ENCODE results near the gene SPATA21. TPM values are rescaled to one million over a fixed set of nuclear protein-coding genes. Genes with fewer than 3 reads are reported as not detected.

Gene SPATA21
- total RNA-seq, 1 donor from 2014 or later: not detected

DNA sequence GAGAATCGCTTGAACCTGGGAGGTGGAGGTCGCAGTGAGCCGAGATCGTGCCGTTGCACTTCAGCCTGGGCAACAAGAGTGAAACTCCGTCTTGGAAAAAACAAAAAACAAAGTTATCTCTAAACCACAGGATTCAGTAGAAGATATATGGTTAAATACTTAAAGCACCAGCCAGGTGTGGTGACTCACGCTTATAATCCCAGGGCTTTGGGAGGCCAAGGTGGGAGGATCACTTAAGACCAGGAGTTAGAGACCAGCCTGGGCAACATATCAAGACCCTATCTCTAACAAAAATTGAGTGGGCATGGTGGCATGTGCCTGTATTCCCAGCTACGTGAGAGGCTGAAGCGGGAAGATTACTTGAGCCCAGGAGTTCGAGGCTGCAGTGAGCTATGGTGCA, 8.9 kb upstream of the SPATA21 start:
- H3K27me3 Mint-ChIP-seq (ENCODE audit: low read depth): no peaks in the 10 kb centered on the region
- H3K4me3 Mint-ChIP-seq: no peak overlapping the region
- no peaks in the 10 kb centered on the region for H3K9me3 Mint-ChIP-seq
- TF ChIP-seq, protein P1, sequence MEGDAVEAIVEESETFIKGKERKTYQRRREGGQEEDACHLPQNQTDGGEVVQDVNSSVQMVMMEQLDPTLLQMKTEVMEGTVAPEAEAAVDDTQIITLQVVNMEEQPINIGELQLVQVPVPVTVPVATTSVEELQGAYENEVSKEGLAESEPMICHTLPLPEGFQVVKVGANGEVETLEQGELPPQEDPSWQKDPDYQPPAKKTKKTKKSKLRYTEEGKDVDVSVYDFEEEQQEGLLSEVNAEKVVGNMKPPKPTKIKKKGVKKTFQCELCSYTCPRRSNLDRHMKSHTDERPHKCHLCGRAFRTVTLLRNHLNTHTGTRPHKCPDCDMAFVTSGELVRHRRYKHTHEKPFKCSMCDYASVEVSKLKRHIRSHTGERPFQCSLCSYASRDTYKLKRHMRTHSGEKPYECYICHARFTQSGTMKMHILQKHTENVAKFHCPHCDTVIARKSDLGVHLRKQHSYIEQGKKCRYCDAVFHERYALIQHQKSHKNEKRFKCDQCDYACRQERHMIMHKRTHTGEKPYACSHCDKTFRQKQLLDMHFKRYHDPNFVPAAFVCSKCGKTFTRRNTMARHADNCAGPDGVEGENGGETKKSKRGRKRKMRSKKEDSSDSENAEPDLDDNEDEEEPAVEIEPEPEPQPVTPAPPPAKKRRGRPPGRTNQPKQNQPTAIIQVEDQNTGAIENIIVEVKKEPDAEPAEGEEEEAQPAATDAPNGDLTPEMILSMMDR (conservative IDR thresholded peaks at IDR 0.05): no peak
- peaks cover 8% of the 10 kb centered on the region for H3K36me3 Mint-ChIP-seq (ENCODE audit: low read depth)
- peaks cover 8% of the 10 kb centered on the region for H3K4me1 Mint-ChIP-seq
- H3K27ac Mint-ChIP-seq (ENCODE audit: unreplicated experiment): no peak overlapping the region
- no peak for DNase-seq (ENCODE audit: low read depth, low spot score)

DNA sequence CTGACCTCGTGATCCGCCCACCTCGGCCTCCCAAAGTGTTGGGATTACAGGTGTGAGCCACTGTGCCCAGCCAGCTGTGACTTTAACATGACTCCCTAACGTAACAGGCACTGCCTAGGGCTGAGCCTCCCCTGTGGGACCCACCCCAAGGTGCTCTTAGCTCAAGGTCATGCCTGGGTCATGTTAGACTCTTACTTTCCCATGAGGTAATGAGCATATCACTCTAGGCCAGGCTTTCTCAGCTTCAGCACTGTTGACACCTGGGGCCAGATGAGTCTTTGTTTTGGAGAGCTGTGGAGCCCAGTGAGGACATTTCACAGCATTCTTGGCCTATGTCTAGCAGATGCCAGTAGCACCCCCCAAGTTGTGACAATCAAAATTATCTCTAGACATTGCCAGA, 7.8 kb upstream of the SPATA21 start:
- peaks cover 5% of the 10 kb centered on the region for H3K36me3 Mint-ChIP-seq (ENCODE audit: low read depth)
- TF ChIP-seq, protein P1 (conservative IDR thresholded peaks at IDR 0.05): no peak
- no peaks in the 10 kb centered on the region for H3K9me3 Mint-ChIP-seq
- DNase-seq (ENCODE audit: low read depth, low spot score): no peak
- no peaks in the 10 kb centered on the region for H3K27me3 Mint-ChIP-seq (ENCODE audit: low read depth)
- H3K27ac Mint-ChIP-seq (ENCODE audit: unreplicated experiment): no peak overlapping the region
- H3K4me3 Mint-ChIP-seq: no peak overlapping the region
- peaks cover 15% of the 10 kb centered on the region for H3K4me1 Mint-ChIP-seq

DNA sequence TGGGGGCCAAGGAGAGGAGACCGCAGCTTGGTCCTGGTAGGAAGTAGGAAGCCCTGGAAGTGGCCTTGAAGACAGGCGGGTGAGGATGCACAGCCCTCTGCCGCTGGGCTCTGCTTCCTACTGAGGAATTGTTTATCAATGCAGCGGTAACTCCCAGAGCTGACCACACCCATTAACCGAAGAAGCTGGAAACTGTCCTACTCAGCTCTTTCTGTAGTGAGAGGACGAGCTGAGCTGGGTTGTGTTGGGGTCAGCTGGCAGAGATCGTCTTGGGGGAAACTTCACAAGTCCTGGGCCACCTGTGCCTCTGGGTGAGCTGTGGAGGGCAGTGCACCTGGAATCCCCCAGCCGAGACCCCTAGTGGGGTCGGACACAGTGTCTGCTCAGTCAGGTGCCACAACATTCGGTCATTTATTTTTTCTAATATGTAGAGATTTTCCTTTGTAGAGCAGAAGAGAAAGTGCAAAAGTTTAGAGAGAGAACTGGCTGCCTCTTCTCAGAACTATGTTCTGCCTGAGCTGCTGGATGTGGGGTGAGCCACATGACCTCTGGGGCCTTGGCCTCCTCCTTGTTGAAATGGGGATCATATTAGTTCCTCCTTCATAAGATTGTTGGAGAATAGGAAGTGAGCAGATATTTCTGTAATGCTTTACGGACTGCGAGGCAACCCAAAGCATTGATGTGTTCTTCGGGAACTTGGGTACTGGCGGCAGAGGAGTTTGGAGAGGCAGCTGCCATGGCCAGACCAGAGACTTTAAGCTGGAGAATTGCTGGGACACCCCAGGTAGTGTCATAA, 6.9 kb upstream of the SPATA21 start:
- no peaks in the 10 kb centered on the region for H3K27me3 Mint-ChIP-seq (ENCODE audit: low read depth)
- H3K27ac Mint-ChIP-seq (ENCODE audit: unreplicated experiment): no peak overlapping the region
- peaks cover under 1% of the 10 kb centered on the region for H3K36me3 Mint-ChIP-seq (ENCODE audit: low read depth)
- TF ChIP-seq, protein P1 (conservative IDR thresholded peaks at IDR 0.05): no peak
- peaks cover 17% of the 10 kb centered on the region for H3K4me1 Mint-ChIP-seq
- H3K9me3 Mint-ChIP-seq: no peaks in the 10 kb centered on the region
- DNase-seq (ENCODE audit: low read depth, low spot score): no peak
- H3K4me3 Mint-ChIP-seq: peak overlapping the region; percentile 72

DNA sequence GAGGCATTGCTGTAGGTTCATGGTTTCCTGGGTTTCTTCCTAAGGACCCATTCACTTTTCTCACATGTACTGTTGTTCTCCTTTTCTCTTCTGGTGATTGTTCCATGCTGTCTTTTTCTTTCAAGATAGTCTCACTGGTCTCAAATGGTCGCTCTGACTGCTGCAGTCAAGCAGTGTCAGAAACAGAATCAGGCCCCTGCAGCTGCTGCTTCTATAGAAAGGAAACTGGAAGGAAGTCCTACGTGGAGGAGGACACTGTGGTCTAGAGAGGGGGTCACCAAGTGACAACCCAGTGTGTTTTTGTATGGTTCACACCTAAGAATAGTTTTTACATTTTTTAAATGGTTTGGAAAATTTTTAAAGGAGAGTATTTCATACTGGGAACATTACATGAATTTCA, 5.7 kb upstream of the SPATA21 start:
- H3K9me3 Mint-ChIP-seq: no peaks in the 10 kb centered on the region
- peaks cover 17% of the 10 kb centered on the region for H3K4me1 Mint-ChIP-seq
- TF ChIP-seq, protein P1 (conservative IDR thresholded peaks at IDR 0.05): no peak
- no peaks in the 10 kb centered on the region for H3K36me3 Mint-ChIP-seq (ENCODE audit: low read depth)
- no peak for DNase-seq (ENCODE audit: low read depth, low spot score)
- no peak overlapping the region for H3K27ac Mint-ChIP-seq (ENCODE audit: unreplicated experiment)
- no peaks in the 10 kb centered on the region for H3K27me3 Mint-ChIP-seq (ENCODE audit: low read depth)
- H3K4me3 Mint-ChIP-seq: peak overlapping the region; percentile 96

DNA sequence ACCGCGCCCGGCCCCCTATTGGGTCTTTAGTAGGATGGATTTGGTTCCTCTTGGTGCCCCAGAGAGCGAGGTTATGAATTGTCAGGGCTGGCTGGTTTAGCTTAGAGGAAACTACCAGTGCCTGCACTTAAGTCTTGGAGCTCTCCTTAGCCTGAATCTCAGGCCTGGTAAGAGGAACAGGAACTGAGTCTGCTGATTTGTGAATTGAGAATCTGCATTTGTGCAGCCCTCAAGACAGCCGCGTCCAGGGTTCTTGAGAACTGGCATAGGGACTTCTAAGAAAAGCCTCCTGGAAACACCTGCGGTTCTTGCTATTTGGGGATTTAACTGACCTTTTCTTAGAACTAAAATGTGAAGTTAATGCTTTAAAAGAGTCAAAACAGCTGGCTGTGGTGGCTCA, 5.0 kb upstream of the SPATA21 start:
- no peaks in the 10 kb centered on the region for H3K36me3 Mint-ChIP-seq (ENCODE audit: low read depth)
- DNase-seq (ENCODE audit: low read depth, low spot score): no peak
- H3K27ac Mint-ChIP-seq (ENCODE audit: unreplicated experiment): no peak overlapping the region
- peak overlapping the region; percentile 96 for H3K4me3 Mint-ChIP-seq
- peaks cover 17% of the 10 kb centered on the region for H3K4me1 Mint-ChIP-seq
- TF ChIP-seq, protein P1 (conservative IDR thresholded peaks at IDR 0.05): no peak
- no peaks in the 10 kb centered on the region for H3K27me3 Mint-ChIP-seq (ENCODE audit: low read depth)
- no peaks in the 10 kb centered on the region for H3K9me3 Mint-ChIP-seq
